ENCODE measurements around the gene FAM120A.

DNA sequence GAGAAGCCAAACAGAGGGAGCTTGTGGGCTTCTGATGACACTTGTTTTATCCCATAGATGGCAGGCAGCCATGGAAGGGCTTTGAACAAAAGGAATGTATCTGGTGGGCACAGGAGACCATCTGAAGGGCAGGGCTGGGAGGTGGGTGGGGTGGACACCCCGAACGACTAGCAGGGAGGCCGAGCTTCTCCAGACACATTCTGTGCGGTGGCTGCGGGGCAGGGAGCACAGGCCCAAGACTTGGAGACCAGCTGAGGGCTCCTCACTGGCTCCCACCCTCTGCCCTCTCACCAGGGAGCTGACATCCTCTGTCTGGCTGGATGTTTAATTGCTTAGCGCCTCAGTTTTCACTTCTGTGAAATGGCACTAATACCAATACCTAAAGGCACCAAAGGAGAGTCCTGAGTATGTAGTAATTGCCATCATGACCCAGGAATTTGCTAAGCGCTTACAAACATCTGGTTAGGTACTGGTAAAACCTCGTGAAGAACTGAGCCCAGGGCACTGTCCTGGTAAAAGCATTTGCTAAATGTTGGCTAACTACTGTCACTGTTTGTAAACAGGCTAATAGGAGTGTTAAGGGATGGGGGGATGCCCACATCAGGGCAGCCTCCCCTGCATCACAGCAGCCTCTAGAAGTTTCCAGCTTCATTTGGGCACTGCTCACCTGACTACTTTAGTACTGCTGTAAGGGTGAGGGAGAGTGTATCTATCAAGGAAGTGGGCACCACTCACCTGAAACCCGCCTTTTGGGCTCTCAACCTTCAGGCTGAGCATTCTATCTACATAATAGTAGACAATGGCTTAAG lies 122.8 kb downstream of the FAM120A start:
- TF ChIP-seq POLR2AphosphoS5 (IDR thresholded peaks at IDR 0.05; ENCODE audit: control insufficient read depth, insufficient read depth, low read depth, low read length) (no peak), POLR2A (conservative IDR thresholded peaks at IDR 0.05) (no peak)
- TF ChIP-seq, protein P1, sequence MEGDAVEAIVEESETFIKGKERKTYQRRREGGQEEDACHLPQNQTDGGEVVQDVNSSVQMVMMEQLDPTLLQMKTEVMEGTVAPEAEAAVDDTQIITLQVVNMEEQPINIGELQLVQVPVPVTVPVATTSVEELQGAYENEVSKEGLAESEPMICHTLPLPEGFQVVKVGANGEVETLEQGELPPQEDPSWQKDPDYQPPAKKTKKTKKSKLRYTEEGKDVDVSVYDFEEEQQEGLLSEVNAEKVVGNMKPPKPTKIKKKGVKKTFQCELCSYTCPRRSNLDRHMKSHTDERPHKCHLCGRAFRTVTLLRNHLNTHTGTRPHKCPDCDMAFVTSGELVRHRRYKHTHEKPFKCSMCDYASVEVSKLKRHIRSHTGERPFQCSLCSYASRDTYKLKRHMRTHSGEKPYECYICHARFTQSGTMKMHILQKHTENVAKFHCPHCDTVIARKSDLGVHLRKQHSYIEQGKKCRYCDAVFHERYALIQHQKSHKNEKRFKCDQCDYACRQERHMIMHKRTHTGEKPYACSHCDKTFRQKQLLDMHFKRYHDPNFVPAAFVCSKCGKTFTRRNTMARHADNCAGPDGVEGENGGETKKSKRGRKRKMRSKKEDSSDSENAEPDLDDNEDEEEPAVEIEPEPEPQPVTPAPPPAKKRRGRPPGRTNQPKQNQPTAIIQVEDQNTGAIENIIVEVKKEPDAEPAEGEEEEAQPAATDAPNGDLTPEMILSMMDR (IDR thresholded peaks at IDR 0.05 in 2 of 3, conservative IDR thresholded peaks at IDR 0.05 in 1 of 3; ENCODE audit: insufficient read depth in 2 of 3, low read depth in 1 of 3, low read length in 3 of 3): no peak
- TF ChIP-seq, protein P2, sequence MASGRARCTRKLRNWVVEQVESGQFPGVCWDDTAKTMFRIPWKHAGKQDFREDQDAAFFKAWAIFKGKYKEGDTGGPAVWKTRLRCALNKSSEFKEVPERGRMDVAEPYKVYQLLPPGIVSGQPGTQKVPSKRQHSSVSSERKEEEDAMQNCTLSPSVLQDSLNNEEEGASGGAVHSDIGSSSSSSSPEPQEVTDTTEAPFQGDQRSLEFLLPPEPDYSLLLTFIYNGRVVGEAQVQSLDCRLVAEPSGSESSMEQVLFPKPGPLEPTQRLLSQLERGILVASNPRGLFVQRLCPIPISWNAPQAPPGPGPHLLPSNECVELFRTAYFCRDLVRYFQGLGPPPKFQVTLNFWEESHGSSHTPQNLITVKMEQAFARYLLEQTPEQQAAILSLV (tag; IDR thresholded peaks at IDR 0.05): no peak
